Skin of body (tissue), 3 donors: Measurements from ENCODE around the gene CGAS. TPM values are rescaled to one million over a fixed set of nuclear protein-coding genes. Genes with fewer than 3 reads are reported as not detected.
"Not testable (repeated sequence)": the region's sequence is repeated elsewhere in the genome, so short reads cannot be mapped to it uniquely, and the experiment has no call there.

Experiments used
- DNase-seq: peaks from one replicate; lab custom pipeline; 2025; lab: John Stamatoyannopoulos, UW
- small RNA-seq: library from RNA; depleted of rRNA; stranded (forward); fragments of <200 nt; gene quantifications from one replicate; pipeline ENCODE3, GENCODE V24; 2014; ENCODE audit warnings: low replicate concordance
- total RNA-seq: library from RNA; depleted of rRNA; stranded (reverse); fragments of >200 nt; gene quantifications from one replicate; pipeline ENCODE4 v1.2.3, GENCODE V29; 2014

CGAS gene
- total RNA-seq, 1 donor from 2014 or later = 4.9 TPM

DNA sequence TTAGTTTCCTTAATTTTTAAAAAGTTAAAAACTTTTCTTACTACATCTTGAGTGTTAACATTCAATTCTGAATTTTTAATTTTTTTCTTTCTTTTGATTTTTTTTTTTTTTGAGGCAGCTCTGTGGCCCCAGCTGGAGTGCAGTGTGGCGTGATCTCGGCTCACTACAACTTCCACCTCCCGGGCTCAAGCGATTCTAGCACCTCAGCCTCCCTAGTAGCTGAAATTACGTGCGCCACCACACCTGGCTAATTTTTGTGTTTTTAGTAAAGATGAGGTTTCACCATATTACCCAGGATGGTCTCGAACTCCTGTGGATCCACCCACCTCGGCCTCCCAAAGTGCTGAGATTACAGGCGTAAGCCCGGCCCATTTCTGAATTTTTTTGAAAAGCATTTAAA, 56.2 kb downstream of the CGAS start:
- no peak for DNase-seq

DNA sequence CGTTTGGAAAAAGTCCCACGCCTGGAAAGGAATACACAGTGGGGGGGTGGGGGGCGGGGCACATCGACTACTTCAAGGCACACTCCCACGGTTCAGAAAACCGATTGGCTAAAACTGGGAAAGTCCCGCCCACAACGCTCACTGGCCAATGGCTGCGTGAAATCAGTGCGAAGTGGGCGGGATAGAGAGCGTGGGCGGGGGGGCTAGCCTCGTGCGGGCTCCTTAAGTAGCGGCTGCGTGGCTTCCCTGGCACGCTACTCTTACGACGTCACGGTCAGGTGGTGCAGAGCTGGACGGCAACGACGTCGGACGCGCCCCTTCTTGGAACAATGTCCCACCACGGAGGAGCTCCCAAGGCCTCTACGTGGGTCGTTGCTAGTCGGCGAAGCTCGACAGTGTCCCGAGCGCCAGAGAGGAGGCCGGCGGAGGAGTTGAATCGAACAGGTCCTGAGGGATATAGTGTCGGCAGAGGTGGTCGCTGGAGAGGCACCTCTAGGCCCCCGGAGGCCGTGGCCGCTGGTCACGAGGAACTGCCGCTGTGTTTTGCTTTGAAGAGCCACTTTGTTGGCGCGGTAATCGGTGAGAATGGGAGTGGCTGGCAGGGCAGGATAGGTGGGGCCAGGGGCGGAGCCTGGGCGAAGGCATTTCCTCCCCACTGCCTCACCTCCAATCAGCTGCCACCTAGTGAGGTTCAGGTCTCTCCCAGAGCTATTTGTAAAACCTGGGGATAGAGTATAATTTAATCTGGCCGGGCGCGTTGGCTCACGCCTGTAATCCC, 57.3 kb downstream of the CGAS start, which contains the start of gene DDX43:
DDX43 (plus strand) TSS at position 252 of the 778 bp plus-strand sequence; CDS start at position 330, 78 bp downstream.
- no peak for DNase-seq

DNA sequence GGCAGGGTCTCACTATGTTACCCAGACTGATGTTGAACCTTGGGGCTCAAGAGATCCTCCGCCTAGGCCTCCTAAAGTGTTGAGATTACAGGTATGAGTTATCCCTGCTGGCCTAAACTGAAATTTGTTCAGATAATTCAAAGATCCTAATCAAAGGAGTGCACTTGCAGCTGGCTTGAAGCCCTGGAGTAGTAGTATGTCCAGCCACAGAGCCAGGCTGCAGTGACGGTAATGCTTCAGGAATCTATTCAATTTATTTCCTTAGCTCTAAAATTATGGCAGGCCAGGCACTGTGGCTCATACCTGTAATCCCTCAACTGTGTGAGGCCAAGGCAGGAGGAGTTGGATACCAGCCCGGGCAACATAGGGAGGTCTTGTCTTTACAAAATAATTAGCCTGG, 58.8 kb downstream of the CGAS start:
- DNase-seq = no peak

DNA sequence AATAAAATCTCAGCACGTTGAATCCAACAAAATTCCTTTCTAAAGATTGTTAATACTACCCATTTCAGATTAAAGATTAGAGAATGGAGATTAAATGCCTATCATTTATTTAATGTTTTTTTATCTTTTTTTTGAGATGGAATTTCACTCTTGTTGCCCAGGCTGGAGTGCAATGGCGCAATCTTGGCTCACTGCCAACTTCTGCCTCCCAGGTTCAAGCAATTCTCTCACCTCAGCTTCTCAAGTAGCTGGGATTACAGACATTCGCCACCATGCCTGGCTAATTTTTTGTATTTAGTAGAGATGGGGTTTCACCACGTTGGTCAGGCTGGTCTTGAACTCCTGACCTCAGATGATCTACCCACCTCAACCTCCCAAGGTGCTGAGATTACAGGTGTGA, 59.9 kb downstream of the CGAS start:
- not testable (repeated sequence) for DNase-seq

DNA sequence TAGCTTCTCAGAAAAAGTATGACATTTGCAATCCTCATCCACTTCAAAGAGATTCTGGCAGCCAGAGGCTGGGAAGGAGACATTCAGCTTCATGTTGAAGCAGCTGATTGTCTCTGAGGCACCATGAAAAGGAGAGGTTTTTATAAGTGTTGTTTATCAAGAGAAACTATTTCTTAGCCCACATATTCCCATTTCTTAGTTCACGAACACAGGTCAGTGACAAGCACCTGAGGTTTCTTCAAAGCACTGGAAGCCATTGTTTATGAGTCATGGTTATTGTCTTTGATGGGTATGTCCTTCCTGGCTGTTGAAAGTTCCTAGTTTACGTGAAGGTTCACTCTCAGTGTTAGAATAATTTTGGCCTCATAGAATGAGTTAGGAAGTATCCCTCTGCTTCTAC, 60.4 kb downstream of the CGAS start:
- no peak for DNase-seq

DNA sequence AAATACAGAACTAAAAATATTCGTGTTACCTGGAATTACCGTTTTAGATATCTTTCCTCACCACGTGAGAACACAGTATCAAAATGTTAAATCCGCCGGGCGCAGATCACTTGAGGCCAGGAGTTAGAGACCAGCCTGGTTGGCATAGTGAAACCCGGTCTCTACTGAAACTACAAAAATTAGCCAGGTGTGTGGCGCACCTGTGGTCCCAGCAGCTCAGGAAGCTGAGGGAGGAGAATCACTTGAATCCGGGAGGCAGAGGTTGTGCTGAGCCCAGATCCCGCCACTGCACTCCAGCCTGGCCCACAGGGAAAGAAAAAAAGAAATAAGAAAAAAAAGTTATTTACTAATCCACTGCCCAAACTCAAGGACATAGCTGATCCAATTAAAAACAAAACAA, 62.2 kb downstream of the CGAS start:
- no peak for DNase-seq

DNA sequence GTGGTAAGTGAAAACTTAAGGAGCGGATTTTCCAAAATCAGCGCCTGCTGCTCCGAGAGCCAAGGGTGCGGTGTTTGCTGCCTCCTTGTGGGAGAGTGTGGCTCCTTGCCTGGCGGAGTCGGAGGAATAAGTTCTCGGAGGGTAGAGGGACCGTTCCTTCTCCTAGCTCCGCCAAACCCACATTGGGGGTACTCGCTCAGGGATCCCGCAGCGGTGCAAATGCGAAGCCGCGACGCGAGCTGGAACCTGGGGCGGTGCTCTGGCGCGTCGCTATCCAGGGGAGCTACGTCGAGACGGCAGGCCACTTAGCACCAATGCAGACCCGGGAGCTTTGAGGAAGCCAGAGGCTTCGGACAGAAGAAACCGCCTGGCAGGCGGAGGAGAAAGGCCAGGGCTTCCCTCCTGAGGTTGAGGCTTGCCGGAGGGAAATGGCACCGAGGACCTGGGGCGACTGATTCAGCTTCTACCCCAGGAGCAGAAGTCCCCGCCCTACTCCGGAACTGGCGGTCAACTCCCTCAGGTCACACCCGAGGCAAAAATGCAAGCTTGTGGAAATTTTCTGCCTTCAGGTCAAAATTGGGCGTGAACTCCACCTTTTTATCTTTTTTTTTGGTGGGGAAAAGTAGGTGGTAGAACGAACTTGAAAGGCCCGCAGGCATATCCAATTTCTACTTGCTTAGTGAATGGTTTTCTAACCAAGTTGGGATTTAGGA, 63.1 kb downstream of the CGAS start:
- DNase-seq = peak; percentile 1

DNA sequence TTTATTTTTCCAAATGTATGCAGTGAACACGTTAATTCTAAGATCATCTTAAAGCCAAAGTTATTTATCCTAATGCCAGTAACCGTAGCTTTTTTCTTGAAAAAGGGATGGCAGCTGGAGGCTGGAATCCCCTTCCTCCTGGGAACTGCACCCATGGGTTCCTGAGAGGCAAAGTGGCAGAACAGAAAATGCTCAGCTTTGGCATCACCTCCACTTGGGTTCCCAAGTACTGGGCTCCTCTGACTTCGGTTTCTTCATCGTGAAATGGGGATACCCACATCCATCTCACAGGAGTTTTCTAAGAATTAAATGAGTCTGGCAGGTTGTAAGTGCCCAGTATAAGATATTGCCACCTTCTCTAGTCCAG, 63.7 kb downstream of the CGAS start:
- DNase-seq = no peak

DNA sequence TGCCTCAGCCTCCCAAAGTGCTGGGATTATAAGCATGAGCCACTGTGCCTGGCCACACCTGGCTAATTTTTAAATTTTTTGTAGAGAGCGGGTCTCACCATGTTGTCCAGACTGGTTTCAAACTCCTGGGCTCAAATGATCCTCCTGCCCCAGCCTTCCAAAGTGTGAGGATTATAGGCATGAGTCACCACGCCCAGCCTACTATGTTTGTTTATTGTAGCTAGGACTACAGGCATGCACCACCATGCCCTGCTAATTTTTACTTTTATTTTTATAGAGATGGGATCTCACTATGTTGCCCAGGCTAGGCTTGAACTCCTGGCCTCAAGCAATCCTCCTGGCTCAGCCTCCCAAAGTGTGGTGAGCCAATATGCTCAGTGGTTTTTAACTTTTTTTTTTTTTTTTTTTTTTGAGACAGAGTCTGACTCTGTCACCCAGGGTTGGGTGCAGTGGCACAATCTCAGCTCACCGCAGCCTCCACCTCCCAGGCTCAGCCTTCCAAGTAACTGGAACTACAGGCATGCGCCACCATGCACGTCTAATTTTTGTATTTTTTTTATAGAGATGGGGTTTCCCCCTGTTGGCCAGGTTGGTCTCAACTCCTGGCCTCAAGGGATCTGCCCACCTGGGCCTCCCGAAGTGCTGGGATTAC, 69.5 kb downstream of the CGAS start:
- no peak for DNase-seq

DNA sequence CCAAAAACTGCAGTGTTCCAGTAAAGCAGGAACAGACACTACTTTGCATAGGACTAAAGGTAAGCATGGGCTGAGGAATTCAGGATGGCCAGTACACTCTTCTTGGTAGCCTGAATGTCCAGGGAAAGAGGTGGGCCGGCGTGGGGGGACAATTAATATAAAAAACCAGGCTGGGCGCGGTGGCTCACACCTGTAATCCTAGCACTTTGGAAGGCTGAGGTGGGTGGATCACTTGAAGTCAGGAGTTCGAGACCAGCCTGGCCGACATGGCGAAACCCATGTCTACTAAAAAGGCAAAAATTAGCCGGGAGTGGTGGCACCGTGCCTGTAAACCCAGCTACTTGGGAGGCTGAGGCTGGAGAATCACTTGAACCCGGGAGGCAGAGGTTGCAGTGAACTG, 70.6 kb downstream of the CGAS start:
- DNase-seq = not testable (repeated sequence)

DNA sequence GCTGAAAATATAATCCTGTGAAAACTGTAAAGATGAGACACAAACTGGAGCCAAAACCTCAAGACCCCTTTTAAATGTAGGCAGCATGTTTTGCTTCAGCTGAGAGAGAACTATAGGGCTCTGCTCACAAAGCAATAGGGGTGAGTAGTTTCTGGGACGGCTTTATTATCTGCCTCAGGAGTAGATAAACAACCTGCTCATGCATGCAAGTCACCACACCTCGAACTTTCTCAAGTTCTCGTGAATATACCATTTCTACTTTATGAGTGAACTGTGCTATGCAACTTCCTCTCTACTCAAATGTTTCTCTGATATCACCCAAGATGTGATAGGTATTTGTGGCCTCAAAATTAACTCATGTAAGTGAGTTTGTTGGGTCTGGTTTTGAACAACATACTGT, 74.9 kb downstream of the CGAS start:
- no peak for DNase-seq

DNA sequence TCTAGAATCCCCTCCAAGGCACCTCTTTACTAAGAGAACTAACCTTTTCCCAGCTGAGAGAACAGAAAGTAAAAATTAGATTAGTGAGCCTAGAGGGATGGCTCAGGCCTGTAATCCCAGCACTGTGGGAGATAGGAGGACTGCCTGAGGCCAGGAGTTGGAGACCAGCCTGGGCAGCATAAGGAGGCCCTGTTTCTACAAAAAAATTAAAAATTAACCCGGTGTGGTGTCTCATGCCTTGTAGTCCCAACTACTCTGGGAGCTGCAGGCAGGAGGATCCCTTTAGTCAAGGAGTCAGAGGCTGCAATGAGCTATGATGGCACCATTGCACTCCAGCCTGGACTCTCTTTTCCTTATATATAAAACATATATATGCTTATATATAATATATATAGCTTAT, 76.9 kb downstream of the CGAS start:
- DNase-seq = no peak

Small RNA genes lying within 50 kb of the gene (small RNA-seq; reads per million reads assigned to genes)
- not detected for gene RN7SL827P
- gene RNU6-975P = not detected

Other genes with a start within 250 kb of the CGAS start
- gene KHDC1L, start 226.8 kb downstream of the CGAS start, total RNA-seq = 0.39 TPM
- 1.2 TPM for gene KHDC1, start 189.1 kb downstream of the CGAS start, total RNA-seq
- not detected for gene DPPA5, start 98.0 kb downstream of the CGAS start, total RNA-seq
- not detected for gene KHDC3L, start 89.6 kb downstream of the CGAS start, total RNA-seq
- not detected for gene OOEP, start 82.4 kb downstream of the CGAS start, total RNA-seq
- gene DDX43, start 57.5 kb downstream of the CGAS start, total RNA-seq = 0.30 TPM
- gene MTO1, start 9.4 kb upstream of the CGAS start, total RNA-seq = 22.3 TPM
- gene EEF1A1, start 68.7 kb upstream of the CGAS start, total RNA-seq = 15,649 TPM
- 24.3 TPM for gene SLC17A5, start 201.7 kb upstream of the CGAS start, total RNA-seq
- 55.0 TPM for gene CD109, start 243.9 kb upstream of the CGAS start, total RNA-seq